ENCODE measurements around the gene ETV2.

DNA sequence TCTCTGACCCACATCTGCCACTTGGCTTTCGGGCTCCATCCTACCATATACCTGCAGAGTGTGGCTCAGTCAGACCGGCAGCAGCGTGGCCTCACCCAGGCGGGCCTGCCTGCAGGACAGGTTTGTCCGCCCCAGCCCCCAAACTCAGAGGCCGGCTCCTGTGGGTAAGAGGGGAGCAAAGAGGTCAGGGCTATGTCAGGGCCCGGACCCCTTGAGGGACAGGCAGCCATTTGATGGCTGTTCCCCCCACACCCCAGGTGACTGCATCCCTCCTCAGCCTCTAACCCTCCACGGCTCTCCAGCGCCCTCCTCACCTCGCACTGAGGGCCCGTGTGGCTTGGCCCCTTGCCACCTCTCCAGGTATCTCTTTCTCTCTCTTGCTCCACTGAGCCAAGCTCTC lies 50.5 kb downstream of the ETV2 start:
- TF ChIP-seq MXI1 (IDR thresholded peaks at IDR 0.05; ENCODE audit: borderline replicate concordance, low read depth, low read length): no peak
- TF ChIP-seq, protein P1, sequence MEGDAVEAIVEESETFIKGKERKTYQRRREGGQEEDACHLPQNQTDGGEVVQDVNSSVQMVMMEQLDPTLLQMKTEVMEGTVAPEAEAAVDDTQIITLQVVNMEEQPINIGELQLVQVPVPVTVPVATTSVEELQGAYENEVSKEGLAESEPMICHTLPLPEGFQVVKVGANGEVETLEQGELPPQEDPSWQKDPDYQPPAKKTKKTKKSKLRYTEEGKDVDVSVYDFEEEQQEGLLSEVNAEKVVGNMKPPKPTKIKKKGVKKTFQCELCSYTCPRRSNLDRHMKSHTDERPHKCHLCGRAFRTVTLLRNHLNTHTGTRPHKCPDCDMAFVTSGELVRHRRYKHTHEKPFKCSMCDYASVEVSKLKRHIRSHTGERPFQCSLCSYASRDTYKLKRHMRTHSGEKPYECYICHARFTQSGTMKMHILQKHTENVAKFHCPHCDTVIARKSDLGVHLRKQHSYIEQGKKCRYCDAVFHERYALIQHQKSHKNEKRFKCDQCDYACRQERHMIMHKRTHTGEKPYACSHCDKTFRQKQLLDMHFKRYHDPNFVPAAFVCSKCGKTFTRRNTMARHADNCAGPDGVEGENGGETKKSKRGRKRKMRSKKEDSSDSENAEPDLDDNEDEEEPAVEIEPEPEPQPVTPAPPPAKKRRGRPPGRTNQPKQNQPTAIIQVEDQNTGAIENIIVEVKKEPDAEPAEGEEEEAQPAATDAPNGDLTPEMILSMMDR (conservative IDR thresholded peaks at IDR 0.05; ENCODE audit: low read depth, low read length): no peak
- TF ChIP-seq POLR2A (IDR thresholded peaks at IDR 0.05; ENCODE audit: low read depth, low read length): no peak
- TF ChIP-seq CEBPB (IDR thresholded peaks at IDR 0.05; ENCODE audit: low read depth, low read length): no peak
- TF ChIP-seq, protein P2, sequence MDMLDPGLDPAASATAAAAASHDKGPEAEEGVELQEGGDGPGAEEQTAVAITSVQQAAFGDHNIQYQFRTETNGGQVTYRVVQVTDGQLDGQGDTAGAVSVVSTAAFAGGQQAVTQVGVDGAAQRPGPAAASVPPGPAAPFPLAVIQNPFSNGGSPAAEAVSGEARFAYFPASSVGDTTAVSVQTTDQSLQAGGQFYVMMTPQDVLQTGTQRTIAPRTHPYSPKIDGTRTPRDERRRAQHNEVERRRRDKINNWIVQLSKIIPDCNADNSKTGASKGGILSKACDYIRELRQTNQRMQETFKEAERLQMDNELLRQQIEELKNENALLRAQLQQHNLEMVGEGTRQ (IDR thresholded peaks at IDR 0.05; ENCODE audit: low read depth, low read length): no peak
- no peak for TF ChIP-seq RCOR1 (IDR thresholded peaks at IDR 0.05; ENCODE audit: insufficient replicate concordance, low read length)
- no peak for TF ChIP-seq CHD1 (IDR thresholded peaks at IDR 0.05; ENCODE audit: low read depth, low read length)
